HepG2 (cell line): ENCODE measurements around the gene OPN3. TPM values are rescaled to one million over a fixed set of nuclear protein-coding genes. Genes with fewer than 3 reads are reported as not detected.

ENCODE experiments used
- DNMT3B ChIP-seq: conservative IDR thresholded peaks from 2 replicates; pipeline ENCODE4 v1.6.1; 2016; ENCODE audit warnings: missing biosample characterization, control low read depth
- ETV5 ChIP-seq: IDR thresholded peaks from 2 replicates; pipeline ENCODE4 v1.6.1; 2018; ENCODE audit warnings: missing biosample characterization, missing genetic modification reagents, inconsistent platforms, borderline replicate concordance
- HHEX ChIP-seq: IDR thresholded peaks from 2 replicates; pipeline ENCODE4 v1.6.1; 2016; ENCODE audit warnings: control low read depth
- MXI1 ChIP-seq: IDR thresholded peaks from 3 replicates; pipeline ENCODE4 v1.6.1; 2012; ENCODE audit warnings: low read depth, low read length, inconsistent platforms, borderline replicate concordance
- NPAS2 ChIP-seq: sonication (generic); formaldehyde crosslinking; IDR thresholded peaks from 2 replicates; pipeline ENCODE4 v1.8.0; 2022; ENCODE audit warnings: mild to moderate bottlenecking, missing genetic modification reagents, borderline replicate concordance
- PCBP1 ChIP-seq: fragments of 200-400 bp; formaldehyde crosslinking; IDR thresholded peaks from 2 replicates; pipeline ENCODE4 v1.6.1; 2017; ENCODE audit warnings: mild to moderate bottlenecking, low read depth, low read length, borderline replicate concordance
- SETDB1 ChIP-seq: sonication (generic); formaldehyde crosslinking; IDR thresholded peaks from 2 replicates; pipeline ENCODE4 v1.5.1; 2020; ENCODE audit warnings: missing genetic modification reagents, mild to moderate bottlenecking, borderline replicate concordance
- SOX13 ChIP-seq, 3 experiments: fragments of 450-650 bp in 1 of 3; sonication (generic) in 1 of 3; formaldehyde crosslinking in 1 of 3; IDR thresholded peaks in 2 of 3; conservative IDR thresholded peaks in 1 of 3; 2 replicates each; pipeline versions ENCODE4 v1.5.0 to v1.6.1; 2016 to 2020; ENCODE audit warnings: antibody characterized with exemption in 1 of 3, mild to moderate bottlenecking in 1 of 3, missing compliant biosample characterization in 1 of 3, missing genetic modification reagents in 1 of 3, moderate library complexity in 1 of 3
- ZBTB42 ChIP-seq: sonication (generic); formaldehyde crosslinking; IDR thresholded peaks from 2 replicates; pipeline ENCODE4 v1.5.0; 2020; ENCODE audit warnings: mild to moderate bottlenecking, missing genetic modification reagents
- ZFP62 ChIP-seq: sonication (generic); formaldehyde crosslinking; IDR thresholded peaks from 2 replicates; pipeline ENCODE4 v1.4.0; 2020; ENCODE audit warnings: missing genetic modification reagents
- ZNF121 ChIP-seq: sonication (generic); formaldehyde crosslinking; IDR thresholded peaks from 2 replicates; pipeline ENCODE4 v1.5.0; 2020; ENCODE audit warnings: mild to moderate bottlenecking, missing genetic modification reagents
- ZNF296 ChIP-seq: sonication (generic); formaldehyde crosslinking; conservative IDR thresholded peaks from 2 replicates; pipeline ENCODE4 v1.5.0; 2020; ENCODE audit warnings: mild to moderate bottlenecking, missing genetic modification reagents
- ZNF446 ChIP-seq: sonication (generic); formaldehyde crosslinking; IDR thresholded peaks from 2 replicates; pipeline ENCODE4 v1.5.0; 2020; ENCODE audit warnings: mild to moderate bottlenecking, missing genetic modification reagents
- ZNF501 ChIP-seq: sonication (generic); formaldehyde crosslinking; IDR thresholded peaks from 2 replicates; pipeline ENCODE4 v1.5.1; 2020; ENCODE audit warnings: mild to moderate bottlenecking, moderate library complexity, missing genetic modification reagents
- ZNF616 ChIP-seq: sonication (generic); formaldehyde crosslinking; IDR thresholded peaks from 2 replicates; pipeline ENCODE4 v1.5.0; 2020; ENCODE audit warnings: low read depth, mild to moderate bottlenecking, missing genetic modification reagents
- polyA plus RNA-seq, 8 experiments: library from polyadenylated mRNA; depleted of rRNA in 3 of 8; stranded (reverse) in 7 of 8; unstranded in 1 of 8; fragments of >200 nt; fragmentation: Illumina TruSeq in 4 of 8; extraction: Trizol in 4 of 8; gene quantifications; 2 replicates each; pipeline versions ENCODE4 v1.2.1 to v1.2.3, GENCODE V29; 2011 to 2016; ENCODE audit warnings: low read depth in 4 of 8, missing spikeins in 1 of 8, mixed read lengths in 1 of 8; ENCODE audit not compliant: insufficient read depth in 1 of 8
- total RNA-seq, 5 experiments: library from RNA; depleted of rRNA; stranded (reverse); fragments of >200 nt; fragmentation: Illumina TruSeq; extraction: Trizol; gene quantifications; 2 replicates each; pipeline ENCODE4 v1.2.3, GENCODE V29; 2016; ENCODE audit warnings: low read depth in 1 of 5
- TF ChIP-seq, protein P1 (sequence below): sonication (generic); formaldehyde crosslinking; IDR thresholded peaks from 2 replicates; pipeline ENCODE4 v1.8.1; 2023; ENCODE audit warnings: mild to moderate bottlenecking, missing genetic modification reagents
- TF ChIP-seq, protein P2 (sequence below): sonication (generic); formaldehyde crosslinking; IDR thresholded peaks from 2 replicates; pipeline ENCODE4 v1.4.0; 2020; ENCODE audit warnings: mild to moderate bottlenecking, missing genetic modification reagents
- TF ChIP-seq, protein P3 (sequence below): sonication (generic); formaldehyde crosslinking; IDR thresholded peaks from 2 replicates; pipeline ENCODE4 v1.8.0; 2022; ENCODE audit warnings: mild to moderate bottlenecking, missing genetic modification reagents, moderate library complexity
- TF ChIP-seq, protein P4 (sequence below): sonication (generic); formaldehyde crosslinking; IDR thresholded peaks from 2 replicates; pipeline ENCODE4 v1.4.0; 2020; ENCODE audit warnings: mild to moderate bottlenecking, low read depth, missing genetic modification reagents
- TF ChIP-seq, protein P5 (sequence below): IDR thresholded peaks from 2 replicates; pipeline ENCODE4 v1.6.1; 2012; ENCODE audit warnings: low read depth, low read length, improper control_type of control experiment

Gene OPN3
- total and polyA plus RNA-seq, 2 of the 13 experiments (the other 11 are each of a cell fraction or from before 2014, with no cell fraction given), result 17.4 to 23.0 TPM

DNA sequence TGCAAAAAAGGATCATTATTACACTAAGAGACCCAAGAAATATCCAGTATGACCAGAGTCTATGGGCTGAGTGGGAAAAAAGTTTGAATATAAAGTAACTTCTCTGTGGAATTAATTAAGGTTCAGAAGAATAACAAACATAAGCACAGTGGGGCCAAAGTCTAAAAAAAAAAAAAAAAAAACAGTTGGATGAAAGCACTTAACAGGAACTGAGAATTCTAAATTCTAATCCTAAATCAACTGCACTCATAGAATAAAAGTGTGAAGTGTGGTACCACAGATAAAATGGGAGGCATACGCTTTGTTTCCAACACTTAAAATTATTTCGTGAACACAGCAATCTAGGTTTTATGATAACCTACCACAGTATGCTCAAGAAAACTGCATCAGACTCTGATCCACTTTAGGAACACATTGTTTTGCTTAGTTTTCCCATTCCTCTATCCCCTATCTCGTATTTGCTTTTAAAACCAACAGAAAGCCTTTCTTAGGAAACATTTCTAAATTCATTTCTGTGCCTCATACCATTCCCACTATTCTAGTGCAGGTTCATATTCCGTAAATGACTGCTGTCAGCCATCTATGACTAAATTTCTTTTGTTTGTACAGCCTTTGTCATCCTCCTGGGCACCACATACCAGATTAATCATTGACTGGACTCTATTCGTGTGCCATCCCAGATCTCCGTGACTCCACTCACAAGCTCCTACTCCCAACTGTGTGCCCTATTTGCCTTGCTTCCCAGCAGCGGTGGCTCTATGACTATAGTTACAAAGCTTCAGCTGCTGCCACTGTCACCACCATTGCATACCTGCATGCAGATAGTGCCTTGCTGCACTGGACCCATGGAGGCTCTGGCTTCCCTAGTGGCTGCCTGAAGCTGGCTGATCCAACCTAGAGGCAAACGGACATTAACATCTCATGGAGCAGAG lies 24.9 kb downstream of the OPN3 start (continued):
- TF ChIP-seq, protein P1, sequence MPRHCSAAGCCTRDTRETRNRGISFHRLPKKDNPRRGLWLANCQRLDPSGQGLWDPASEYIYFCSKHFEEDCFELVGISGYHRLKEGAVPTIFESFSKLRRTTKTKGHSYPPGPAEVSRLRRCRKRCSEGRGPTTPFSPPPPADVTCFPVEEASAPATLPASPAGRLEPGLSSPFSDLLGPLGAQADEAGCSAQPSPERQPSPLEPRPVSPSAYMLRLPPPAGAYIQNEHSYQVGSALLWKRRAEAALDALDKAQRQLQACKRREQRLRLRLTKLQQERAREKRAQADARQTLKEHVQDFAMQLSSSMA (CRISPR knock-in tag), result no peak
- TF ChIP-seq ZFP62 (CRISPR knock-in tag), result no peak
- TF ChIP-seq ZNF446 (CRISPR knock-in tag), result no peak
- TF ChIP-seq, protein P2, sequence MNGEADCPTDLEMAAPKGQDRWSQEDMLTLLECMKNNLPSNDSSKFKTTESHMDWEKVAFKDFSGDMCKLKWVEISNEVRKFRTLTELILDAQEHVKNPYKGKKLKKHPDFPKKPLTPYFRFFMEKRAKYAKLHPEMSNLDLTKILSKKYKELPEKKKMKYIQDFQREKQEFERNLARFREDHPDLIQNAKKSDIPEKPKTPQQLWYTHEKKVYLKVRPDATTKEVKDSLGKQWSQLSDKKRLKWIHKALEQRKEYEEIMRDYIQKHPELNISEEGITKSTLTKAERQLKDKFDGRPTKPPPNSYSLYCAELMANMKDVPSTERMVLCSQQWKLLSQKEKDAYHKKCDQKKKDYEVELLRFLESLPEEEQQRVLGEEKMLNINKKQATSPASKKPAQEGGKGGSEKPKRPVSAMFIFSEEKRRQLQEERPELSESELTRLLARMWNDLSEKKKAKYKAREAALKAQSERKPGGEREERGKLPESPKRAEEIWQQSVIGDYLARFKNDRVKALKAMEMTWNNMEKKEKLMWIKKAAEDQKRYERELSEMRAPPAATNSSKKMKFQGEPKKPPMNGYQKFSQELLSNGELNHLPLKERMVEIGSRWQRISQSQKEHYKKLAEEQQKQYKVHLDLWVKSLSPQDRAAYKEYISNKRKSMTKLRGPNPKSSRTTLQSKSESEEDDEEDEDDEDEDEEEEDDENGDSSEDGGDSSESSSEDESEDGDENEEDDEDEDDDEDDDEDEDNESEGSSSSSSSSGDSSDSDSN (CRISPR knock-in tag), result no peak; the same call in 1 of the 2 replicates
- peak; percentile 8; the same call in 1 of the 3 replicates for TF ChIP-seq MXI1
- no peak for TF ChIP-seq NPAS2 (CRISPR knock-in tag)
- TF ChIP-seq ZNF616 (CRISPR knock-in tag), result no peak
- TF ChIP-seq, protein P3, sequence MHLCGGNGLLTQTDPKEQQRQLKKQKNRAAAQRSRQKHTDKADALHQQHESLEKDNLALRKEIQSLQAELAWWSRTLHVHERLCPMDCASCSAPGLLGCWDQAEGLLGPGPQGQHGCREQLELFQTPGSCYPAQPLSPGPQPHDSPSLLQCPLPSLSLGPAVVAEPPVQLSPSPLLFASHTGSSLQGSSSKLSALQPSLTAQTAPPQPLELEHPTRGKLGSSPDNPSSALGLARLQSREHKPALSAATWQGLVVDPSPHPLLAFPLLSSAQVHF, result no peak
- TF ChIP-seq SOX13 (IDR thresholded peaks at IDR 0.05), result no peak
- TF ChIP-seq SOX13 (CRISPR knock-in tag; conservative IDR thresholded peaks at IDR 0.05 in 1 of 2, IDR thresholded peaks at IDR 0.05 in 1 of 2), result peak in 1 of 2 experiments; percentile 79; a peak in 1 of 4 replicates
- no peak for TF ChIP-seq ZBTB42
- peak; percentile 29; the same call in 1 of the 2 replicates for TF ChIP-seq ETV5
- TF ChIP-seq, protein P4, sequence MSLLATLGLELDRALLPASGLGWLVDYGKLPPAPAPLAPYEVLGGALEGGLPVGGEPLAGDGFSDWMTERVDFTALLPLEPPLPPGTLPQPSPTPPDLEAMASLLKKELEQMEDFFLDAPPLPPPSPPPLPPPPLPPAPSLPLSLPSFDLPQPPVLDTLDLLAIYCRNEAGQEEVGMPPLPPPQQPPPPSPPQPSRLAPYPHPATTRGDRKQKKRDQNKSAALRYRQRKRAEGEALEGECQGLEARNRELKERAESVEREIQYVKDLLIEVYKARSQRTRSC (CRISPR knock-in tag), result no peak
- TF ChIP-seq SETDB1, result no peak
- TF ChIP-seq ZNF121 (CRISPR knock-in tag), result peak; percentile 20; the same call in 1 of the 2 replicates
- peak; percentile 58; the same call in 1 of the 2 replicates for TF ChIP-seq ZNF501 (CRISPR knock-in tag)
- TF ChIP-seq PCBP1, result no peak
- no peak for TF ChIP-seq HHEX
- TF ChIP-seq, protein P5, sequence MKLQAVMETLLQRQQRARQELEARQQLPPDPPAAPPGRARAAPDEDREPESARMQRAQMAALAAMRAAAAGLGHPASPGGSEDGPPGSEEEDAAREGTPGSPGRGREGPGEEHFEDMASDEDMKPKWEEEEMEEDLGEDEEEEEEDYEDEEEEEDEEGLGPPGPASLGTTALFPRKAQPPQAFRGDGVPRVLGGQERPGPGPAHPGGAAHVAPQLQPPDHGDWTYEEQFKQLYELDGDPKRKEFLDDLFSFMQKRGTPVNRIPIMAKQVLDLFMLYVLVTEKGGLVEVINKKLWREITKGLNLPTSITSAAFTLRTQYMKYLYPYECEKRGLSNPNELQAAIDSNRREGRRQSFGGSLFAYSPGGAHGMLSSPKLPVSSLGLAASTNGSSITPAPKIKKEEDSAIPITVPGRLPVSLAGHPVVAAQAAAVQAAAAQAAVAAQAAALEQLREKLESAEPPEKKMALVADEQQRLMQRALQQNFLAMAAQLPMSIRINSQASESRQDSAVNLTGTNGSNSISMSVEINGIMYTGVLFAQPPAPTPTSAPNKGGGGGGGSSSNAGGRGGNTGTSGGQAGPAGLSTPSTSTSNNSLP, result peak; percentile 74; the same call in 1 of the 2 replicates
- TF ChIP-seq ZNF296, result no peak
- no peak for TF ChIP-seq DNMT3B
